Fibroblast of villous mesenchyme (primary cell): Measurements from ENCODE around the gene AKAIN1. TPM values are rescaled to one million over a fixed set of nuclear protein-coding genes. Genes with fewer than 3 reads are reported as not detected.

Experiments used
- DNase-seq: peaks from one replicate; pipeline ENCODE4 v3.0.0-alpha.2; 2010; ENCODE audit warnings: low read depth
- H3K4me3 ChIP-seq: 2 replicates; pipeline ENCODE4 v1.5.1; 2011; ENCODE audit warnings: low read depth, mild to moderate bottlenecking, low read length
- total RNA-seq: library from RNA; depleted of rRNA; stranded (reverse); fragments of >200 nt; gene quantifications from 2 replicates; pipeline ENCODE4 v1.2.3, GENCODE V29; 2012
- TF ChIP-seq, protein P1 (sequence below): IDR thresholded peaks from 2 replicates; pipeline ENCODE4 v1.5.1; 2012; ENCODE audit warnings: low read depth, mild to moderate bottlenecking, low read length; ENCODE audit not compliant: insufficient read depth

AKAIN1 gene, protein sequence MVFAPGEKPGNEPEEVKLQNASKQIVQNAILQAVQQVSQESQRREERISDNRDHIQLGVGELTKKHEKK
- not detected in 2 replicates for total RNA-seq

- TF ChIP-seq, protein P1, sequence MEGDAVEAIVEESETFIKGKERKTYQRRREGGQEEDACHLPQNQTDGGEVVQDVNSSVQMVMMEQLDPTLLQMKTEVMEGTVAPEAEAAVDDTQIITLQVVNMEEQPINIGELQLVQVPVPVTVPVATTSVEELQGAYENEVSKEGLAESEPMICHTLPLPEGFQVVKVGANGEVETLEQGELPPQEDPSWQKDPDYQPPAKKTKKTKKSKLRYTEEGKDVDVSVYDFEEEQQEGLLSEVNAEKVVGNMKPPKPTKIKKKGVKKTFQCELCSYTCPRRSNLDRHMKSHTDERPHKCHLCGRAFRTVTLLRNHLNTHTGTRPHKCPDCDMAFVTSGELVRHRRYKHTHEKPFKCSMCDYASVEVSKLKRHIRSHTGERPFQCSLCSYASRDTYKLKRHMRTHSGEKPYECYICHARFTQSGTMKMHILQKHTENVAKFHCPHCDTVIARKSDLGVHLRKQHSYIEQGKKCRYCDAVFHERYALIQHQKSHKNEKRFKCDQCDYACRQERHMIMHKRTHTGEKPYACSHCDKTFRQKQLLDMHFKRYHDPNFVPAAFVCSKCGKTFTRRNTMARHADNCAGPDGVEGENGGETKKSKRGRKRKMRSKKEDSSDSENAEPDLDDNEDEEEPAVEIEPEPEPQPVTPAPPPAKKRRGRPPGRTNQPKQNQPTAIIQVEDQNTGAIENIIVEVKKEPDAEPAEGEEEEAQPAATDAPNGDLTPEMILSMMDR: no peak
- peak; percentile 28 for DNase-seq
- no peak within 1 kb of the TSS for H3K4me3 ChIP-seq
Observed at GRCh38 chr18:5197032-5197434, at the start of gene AKAIN1. AKAIN1 (minus strand) TSS chr18:5197257; CDS start chr18:5197053, 204 bp downstream.

DNA sequence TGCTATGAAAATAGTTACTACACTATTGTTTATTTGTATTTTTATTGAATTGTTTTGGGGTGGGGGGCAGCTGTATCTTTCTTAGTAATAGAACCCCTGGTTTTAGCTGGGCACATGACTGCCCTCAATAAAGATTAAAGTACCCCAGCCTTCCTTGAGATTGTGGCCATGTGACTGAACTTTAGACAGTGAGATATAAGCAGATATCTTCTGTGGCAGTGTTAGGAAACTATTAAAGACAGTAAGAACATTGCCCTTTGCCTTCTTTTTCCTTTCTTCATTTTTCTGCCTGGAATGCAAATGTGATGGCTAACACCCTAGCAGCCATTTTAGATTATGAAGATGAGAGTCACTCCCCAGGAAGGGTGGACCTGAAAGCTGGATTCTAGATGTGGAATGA, 47.9 kb upstream of the AKAIN1 start:
- H3K4me3 ChIP-seq: no peak overlapping the region
- DNase-seq: no peak
- TF ChIP-seq, protein P1: no peak

DNA sequence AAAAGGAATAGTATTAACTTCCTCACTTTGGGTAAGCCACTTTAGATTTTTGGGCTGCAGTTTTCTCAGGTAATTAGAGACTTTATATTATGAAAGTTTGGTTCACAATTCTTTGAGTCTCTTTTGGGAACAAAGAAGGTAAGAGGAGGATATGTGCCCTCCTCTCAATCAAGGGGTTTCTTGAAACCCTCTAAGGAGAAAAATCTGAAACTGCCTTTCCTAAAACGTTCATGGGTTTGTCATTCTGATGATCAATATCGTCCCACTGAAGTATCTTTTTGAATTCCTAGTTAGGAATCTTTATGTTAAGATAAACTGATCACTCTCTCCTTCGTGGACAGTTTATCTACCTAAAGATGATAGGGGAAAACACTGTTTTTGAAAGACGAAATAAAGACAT, 42.4 kb upstream of the AKAIN1 start:
- no peak for DNase-seq
- peak overlapping the region; percentile 90 for H3K4me3 ChIP-seq
- TF ChIP-seq, protein P1: no peak

DNA sequence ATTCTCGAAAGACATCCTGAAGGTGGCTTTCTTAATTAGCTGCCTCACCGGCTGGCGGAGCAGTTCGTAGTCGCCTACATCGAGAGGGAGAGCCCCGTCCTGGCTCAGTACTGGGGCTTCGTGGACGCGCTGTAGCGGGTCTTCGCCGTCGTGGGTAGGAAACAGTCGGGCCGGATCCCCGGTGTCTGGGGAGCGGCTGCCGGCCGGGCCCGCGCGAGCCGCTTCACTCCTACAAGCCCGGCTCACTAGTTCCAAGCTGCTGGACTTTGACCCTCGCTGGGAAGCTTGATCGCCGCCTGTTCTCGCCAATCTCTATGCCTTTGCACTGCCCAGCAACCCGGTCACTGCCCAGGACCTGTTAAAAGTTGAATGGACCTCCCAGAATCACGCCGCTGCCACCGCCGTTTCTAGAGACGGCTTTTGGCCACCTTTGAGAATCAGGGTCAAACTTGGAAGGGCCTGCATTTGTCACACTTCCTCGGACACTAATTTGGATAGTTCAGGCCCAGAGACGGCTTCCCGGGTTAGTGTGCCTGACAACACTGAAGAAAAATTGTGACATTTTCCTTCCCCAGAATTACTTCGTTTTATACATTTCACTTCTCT, 41.4 kb upstream of the AKAIN1 start:
- TF ChIP-seq, protein P1: no peak
- H3K4me3 ChIP-seq: peak overlapping the region; percentile 90
- DNase-seq: no peak

DNA sequence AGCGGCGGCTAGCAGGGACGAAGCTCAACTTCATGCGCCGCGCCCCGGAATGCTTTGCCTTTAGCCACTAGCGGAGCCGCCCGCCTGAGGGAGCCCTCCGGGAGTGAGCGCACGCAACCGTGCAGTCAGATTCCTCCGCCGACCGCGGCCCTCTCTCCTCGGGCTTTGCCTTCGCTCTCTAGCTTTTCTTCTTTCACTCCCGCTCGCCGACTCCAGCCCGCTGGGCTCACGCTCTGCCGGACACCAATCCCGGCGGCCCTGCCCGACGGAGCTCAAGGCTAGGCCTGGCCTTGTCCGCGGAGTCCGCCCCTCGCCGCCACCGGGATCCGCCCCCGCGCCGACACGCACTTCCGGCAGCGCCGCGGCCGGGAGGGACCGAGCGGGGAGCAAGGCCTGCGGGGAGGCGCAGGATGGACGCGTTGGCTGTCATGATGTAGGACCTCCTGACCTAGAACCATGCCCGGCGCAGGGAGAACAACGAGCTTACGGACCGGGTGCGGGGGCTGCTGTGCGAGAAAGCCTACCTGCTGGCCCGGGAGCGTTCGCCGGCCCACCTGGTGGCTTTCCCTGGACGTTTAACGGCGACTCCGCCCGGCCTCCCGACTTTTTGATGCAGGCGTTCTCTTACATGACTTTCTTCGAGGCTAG, 40.8 kb upstream of the AKAIN1 start:
- peak overlapping the region; percentile 90 for H3K4me3 ChIP-seq
- TF ChIP-seq, protein P1: no peak
- DNase-seq: peak; percentile 92

DNA sequence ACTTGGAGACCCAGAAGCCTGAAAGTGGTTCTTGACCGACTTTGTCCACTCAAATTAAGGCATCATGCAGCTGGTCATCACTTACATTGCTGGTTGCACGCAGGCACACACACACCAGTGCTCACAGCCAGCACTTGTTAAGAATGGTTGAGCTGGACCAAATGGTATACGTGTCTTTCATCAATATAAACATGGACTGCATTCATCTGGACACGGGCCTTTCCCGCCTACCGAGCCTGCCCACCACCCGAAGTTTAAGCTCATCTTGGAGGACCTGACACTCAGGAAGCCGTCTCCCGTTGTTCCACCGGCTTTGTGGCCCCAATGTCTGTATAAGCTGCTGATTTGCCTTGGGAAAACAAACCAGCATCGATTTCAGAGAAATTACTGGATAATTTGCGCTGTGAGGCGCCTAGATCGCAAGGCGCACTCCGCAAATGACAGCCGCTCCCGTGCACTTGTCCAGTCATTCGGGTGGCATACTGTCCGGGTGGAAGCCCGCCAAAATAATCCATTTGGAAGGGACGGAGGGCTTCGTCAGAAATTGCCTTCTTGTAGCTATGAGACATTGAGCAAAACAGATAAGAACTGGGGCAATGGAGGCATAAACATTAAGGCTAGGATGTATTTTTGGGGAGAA, 40.1 kb upstream of the AKAIN1 start:
- peak overlapping the region; percentile 90 for H3K4me3 ChIP-seq
- no peak for DNase-seq
- TF ChIP-seq, protein P1: no peak
